DMS114 treated with DMSO at 0.1 percent for 48 hours (cell line): ENCODE measurements around the gene HSPB7.
"Not testable (repeated sequence)": the region's sequence is repeated elsewhere in the genome, so short reads cannot be mapped to it uniquely, and the experiment has no call there.

ENCODE experiments used
- DNase-seq: peaks from one replicate; lab custom pipeline; 2025; ENCODE audit not compliant: unreplicated experiment; lab: John Stamatoyannopoulos, UW

HSPB7 gene

GRCh38 chr1:16051039-16051438 lies 33.2 kb upstream of the HSPB7 start:
- DNase-seq: no peak

GRCh38 chr1:16050328-16050727 lies 32.5 kb upstream of the HSPB7 start:
- no peak for DNase-seq

- no peak for DNase-seq
These were observed 30.8 kb upstream of the HSPB7 start for GRCh38 chr1:16048573-16049189.

- no peak for DNase-seq
These were observed 30.1 kb upstream of the HSPB7 start for GRCh38 chr1:16047791-16048475.

GRCh38 chr1:16046842-16047241 lies 29.0 kb upstream of the HSPB7 start:
- DNase-seq: no peak

GRCh38 chr1:16043950-16044349 lies 26.1 kb upstream of the HSPB7 start:
- DNase-seq: no peak

GRCh38 chr1:16043521-16043920 lies 25.7 kb upstream of the HSPB7 start, which contains the start of gene CLCNKB:
Gene CLCNKB (plus strand): TSS chr1:16043782. CDS start chr1:16044493, 711 bp downstream.
- DNase-seq: no peak

GRCh38 chr1:16042654-16043053 lies 24.8 kb upstream of the HSPB7 start:
- DNase-seq: not testable (repeated sequence)

GRCh38 chr1:16042096-16042495 lies 24.3 kb upstream of the HSPB7 start:
- DNase-seq: no peak

GRCh38 chr1:16041200-16041599 lies 23.4 kb upstream of the HSPB7 start:
- DNase-seq: no peak

GRCh38 chr1:16039871-16040270 lies 22.0 kb upstream of the HSPB7 start:
- not testable (repeated sequence) for DNase-seq

GRCh38 chr1:16038620-16038912 lies 20.7 kb upstream of the HSPB7 start:
- no peak for DNase-seq

- not testable (repeated sequence) for DNase-seq
These were observed 18.6 kb upstream of the HSPB7 start for GRCh38 chr1:16036461-16036860.

GRCh38 chr1:16033103-16033632 lies 15.3 kb upstream of the HSPB7 start:
- not testable (repeated sequence) for DNase-seq

- DNase-seq: peak; percentile 81
These were observed 14.7 kb upstream of the HSPB7 start for GRCh38 chr1:16032388-16033102.

- no peak for DNase-seq
These were observed 13.7 kb upstream of the HSPB7 start for GRCh38 chr1:16031551-16031950.

- DNase-seq: no peak
These were observed 11.4 kb upstream of the HSPB7 start for GRCh38 chr1:16029288-16029687.

GRCh38 chr1:16029003-16029268 lies 11.1 kb upstream of the HSPB7 start:
- not testable (repeated sequence) for DNase-seq

- no peak for DNase-seq
These were observed 10.6 kb upstream of the HSPB7 start for GRCh38 chr1:16028237-16029002.

- no peak for DNase-seq
These were observed 9.1 kb upstream of the HSPB7 start for GRCh38 chr1:16026723-16027484.

GRCh38 chr1:16026302-16026701 lies 8.5 kb upstream of the HSPB7 start:
- not testable (repeated sequence) for DNase-seq
